ENCODE results near the gene MKRN3.

DNA sequence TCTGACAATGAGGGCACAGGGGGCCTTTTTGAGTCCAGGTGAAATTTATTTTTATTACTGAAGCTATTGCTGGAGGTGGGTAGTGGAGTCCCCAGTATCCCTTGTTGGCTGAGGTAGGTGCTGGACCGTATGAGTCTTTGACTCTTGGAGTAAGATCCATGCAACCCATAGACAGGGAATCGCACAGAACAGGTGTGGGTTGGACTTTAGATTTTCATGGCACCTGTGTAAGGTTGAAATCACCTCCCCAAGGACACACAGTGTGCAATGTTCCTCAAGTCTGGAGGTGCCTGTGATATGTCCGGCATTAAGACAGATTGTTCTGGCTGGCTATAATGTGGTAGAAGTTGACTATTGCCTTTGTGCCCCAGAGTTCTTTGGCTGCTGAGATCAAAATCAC, 23.5 kb downstream of the MKRN3 start:
- TF ChIP-seq, protein P1, sequence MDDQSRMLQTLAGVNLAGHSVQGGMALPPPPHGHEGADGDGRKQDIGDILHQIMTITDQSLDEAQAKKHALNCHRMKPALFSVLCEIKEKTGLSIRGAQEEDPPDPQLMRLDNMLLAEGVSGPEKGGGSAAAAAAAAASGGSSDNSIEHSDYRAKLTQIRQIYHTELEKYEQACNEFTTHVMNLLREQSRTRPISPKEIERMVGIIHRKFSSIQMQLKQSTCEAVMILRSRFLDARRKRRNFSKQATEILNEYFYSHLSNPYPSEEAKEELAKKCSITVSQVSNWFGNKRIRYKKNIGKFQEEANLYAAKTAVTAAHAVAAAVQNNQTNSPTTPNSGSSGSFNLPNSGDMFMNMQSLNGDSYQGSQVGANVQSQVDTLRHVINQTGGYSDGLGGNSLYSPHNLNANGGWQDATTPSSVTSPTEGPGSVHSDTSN (IDR thresholded peaks at IDR 0.05): no peak
- TF ChIP-seq POLR2AphosphoS5 (IDR thresholded peaks at IDR 0.05; ENCODE audit: low read depth, low read length): no peak
- no peak for TF ChIP-seq YY1 (IDR thresholded peaks at IDR 0.05; ENCODE audit: low read depth)
- TF ChIP-seq, protein P2, sequence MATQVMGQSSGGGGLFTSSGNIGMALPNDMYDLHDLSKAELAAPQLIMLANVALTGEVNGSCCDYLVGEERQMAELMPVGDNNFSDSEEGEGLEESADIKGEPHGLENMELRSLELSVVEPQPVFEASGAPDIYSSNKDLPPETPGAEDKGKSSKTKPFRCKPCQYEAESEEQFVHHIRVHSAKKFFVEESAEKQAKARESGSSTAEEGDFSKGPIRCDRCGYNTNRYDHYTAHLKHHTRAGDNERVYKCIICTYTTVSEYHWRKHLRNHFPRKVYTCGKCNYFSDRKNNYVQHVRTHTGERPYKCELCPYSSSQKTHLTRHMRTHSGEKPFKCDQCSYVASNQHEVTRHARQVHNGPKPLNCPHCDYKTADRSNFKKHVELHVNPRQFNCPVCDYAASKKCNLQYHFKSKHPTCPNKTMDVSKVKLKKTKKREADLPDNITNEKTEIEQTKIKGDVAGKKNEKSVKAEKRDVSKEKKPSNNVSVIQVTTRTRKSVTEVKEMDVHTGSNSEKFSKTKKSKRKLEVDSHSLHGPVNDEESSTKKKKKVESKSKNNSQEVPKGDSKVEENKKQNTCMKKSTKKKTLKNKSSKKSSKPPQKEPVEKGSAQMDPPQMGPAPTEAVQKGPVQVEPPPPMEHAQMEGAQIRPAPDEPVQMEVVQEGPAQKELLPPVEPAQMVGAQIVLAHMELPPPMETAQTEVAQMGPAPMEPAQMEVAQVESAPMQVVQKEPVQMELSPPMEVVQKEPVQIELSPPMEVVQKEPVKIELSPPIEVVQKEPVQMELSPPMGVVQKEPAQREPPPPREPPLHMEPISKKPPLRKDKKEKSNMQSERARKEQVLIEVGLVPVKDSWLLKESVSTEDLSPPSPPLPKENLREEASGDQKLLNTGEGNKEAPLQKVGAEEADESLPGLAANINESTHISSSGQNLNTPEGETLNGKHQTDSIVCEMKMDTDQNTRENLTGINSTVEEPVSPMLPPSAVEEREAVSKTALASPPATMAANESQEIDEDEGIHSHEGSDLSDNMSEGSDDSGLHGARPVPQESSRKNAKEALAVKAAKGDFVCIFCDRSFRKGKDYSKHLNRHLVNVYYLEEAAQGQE (IDR thresholded peaks at IDR 0.05; ENCODE audit: low read depth, low read length): no peak
- TF ChIP-seq CTCF (IDR thresholded peaks at IDR 0.05): no peak
- no peak for TF ChIP-seq SMC3 (IDR thresholded peaks at IDR 0.05; ENCODE audit: low read depth, low read length)
- no peak for TF ChIP-seq GABPA (IDR thresholded peaks at IDR 0.05; ENCODE audit: low read depth)
- TF ChIP-seq JUND (IDR thresholded peaks at IDR 0.05): no peak
